ENCODE results near the gene AGBL5.

DNA sequence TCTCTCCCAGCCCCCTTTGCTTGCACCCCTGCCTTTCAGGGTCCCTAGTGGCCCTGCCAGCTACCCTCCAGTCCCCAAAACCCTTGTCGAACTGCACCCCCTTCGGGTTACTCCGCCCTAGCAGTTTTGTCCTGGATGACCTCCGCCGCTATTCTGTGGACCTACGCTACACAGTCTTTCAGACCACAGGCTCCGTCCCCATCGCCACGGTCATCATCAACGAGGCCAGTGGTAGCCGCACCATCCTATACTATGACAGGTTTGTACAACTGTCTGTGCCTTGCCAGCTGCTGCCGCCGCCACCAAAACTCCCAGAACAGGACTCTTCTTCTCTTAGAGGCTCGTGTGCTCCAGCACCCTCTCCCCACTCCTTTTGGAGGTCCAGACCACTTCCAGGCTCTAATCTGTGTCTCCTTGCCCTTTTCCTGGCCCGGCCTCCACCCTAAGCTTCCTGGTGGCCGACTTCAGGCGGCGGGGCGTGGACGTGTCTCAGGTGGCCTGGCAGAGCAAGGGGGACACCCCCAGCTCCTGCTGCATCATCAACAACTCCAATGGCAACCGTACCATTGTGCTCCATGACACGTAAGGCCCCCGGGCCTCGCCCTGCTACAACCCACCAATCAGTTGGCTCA lies 43.0 kb downstream of the AGBL5 start:
- TF ChIP-seq, protein P1, sequence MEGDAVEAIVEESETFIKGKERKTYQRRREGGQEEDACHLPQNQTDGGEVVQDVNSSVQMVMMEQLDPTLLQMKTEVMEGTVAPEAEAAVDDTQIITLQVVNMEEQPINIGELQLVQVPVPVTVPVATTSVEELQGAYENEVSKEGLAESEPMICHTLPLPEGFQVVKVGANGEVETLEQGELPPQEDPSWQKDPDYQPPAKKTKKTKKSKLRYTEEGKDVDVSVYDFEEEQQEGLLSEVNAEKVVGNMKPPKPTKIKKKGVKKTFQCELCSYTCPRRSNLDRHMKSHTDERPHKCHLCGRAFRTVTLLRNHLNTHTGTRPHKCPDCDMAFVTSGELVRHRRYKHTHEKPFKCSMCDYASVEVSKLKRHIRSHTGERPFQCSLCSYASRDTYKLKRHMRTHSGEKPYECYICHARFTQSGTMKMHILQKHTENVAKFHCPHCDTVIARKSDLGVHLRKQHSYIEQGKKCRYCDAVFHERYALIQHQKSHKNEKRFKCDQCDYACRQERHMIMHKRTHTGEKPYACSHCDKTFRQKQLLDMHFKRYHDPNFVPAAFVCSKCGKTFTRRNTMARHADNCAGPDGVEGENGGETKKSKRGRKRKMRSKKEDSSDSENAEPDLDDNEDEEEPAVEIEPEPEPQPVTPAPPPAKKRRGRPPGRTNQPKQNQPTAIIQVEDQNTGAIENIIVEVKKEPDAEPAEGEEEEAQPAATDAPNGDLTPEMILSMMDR (conservative IDR thresholded peaks at IDR 0.05; ENCODE audit: low read length): no peak
- TF ChIP-seq EZH2phosphoT487 (IDR thresholded peaks at IDR 0.05; ENCODE audit: borderline replicate concordance, low read depth, low read length): no peak

All from OCI-LY7 (cell line).